T-cell (primary cell): Measurements from ENCODE around the gene HSD17B2. TPM values are rescaled to one million over a fixed set of nuclear protein-coding genes. Genes with fewer than 3 reads are reported as not detected.

Experiments used
- ATAC-seq, 4 experiments: fragments of 200-7000 bp in 3 of 4; fragments of 150-1000 bp in 1 of 4; cut with Tn5 transposase; replicated peaks in 1 of 4; 1 replicate in 3 of 4; 2 replicates in 1 of 4; pipeline ENCODE4 v1.10.0; 2021; ENCODE audit warnings: moderate library complexity in 3 of 4, mild to moderate bottlenecking in 2 of 4, moderate number of reproducible peaks in 1 of 4
- CTCF ChIA-PET, 2 donors: fragments of 300-600 bp; sonication (Branson Sonifier 250); formaldehyde crosslinking; loops; one replicate each; lab custom pipeline; 2022; ENCODE audit warnings: antibody characterized with exemption in 2 of 2; lab: Charles Lee
- POLR2A ChIA-PET, 2 donors: fragments of 300-600 bp; sonication (Branson Sonifier 250); formaldehyde crosslinking; loops; one replicate each; lab custom pipeline; 2022; ENCODE audit warnings: antibody characterized with exemption in 2 of 2; lab: Charles Lee
- DNase-seq, 35 experiments: peaks; one replicate each; pipeline versions ENCODE4 v3.0.0 to v3.0.0-alpha.2; 2013 to 2023
- H3K27ac ChIP-seq: one replicate; pipeline ENCODE4 v1.5.1; 2013; ENCODE audit warnings: low read length
- H3K27me3 ChIP-seq, 2 experiments: replicated peaks in 1 of 2; 1 replicate in 1 of 2; 2 replicates in 1 of 2; pipeline versions ENCODE4 v1.6.1 to v1.7.0; 2013; ENCODE audit warnings: low read length in 1 of 2, mixed read lengths in 1 of 2; ENCODE audit not compliant: control insufficient read depth in 2 of 2, insufficient read depth in 2 of 2; ENCODE audit errors: extremely low read depth in 1 of 2
- H3K36me3 ChIP-seq, 2 donors: 1 replicate in 1 of 2; 2 replicates in 1 of 2; pipeline versions ENCODE4 v1.6.1 to v1.7.0; 2013; ENCODE audit warnings: low read length in 1 of 2; ENCODE audit not compliant: control insufficient read depth in 2 of 2, insufficient read depth in 1 of 2; ENCODE audit errors: extremely low read depth in 1 of 2
- H3K4me1 ChIP-seq, 2 experiments: 1 replicate in 1 of 2; 2 replicates in 1 of 2; pipeline versions ENCODE4 v1.6.1 to v1.7.0; 2013; ENCODE audit warnings: low read length in 2 of 2, mixed read lengths in 1 of 2; ENCODE audit not compliant: insufficient read depth in 2 of 2, control insufficient read depth in 1 of 2; ENCODE audit errors: extremely low read depth in 1 of 2
- H3K4me3 ChIP-seq, 2 donors: 1 replicate in 1 of 2; 2 replicates in 1 of 2; pipeline versions ENCODE4 v1.5.1 to v1.7.0; 2013; ENCODE audit warnings: mild to moderate bottlenecking in 2 of 2, low read length in 1 of 2, moderate library complexity in 1 of 2; ENCODE audit not compliant: control insufficient read depth in 1 of 2; ENCODE audit errors: extremely low read depth in 1 of 2
- H3K9me3 ChIP-seq: 2 replicates; pipeline ENCODE4 v1.7.0; 2013
- H3K27ac Mint-ChIP-seq, 2 donors: one replicate each; pipeline ENCODE4 v1.8.0; 2020 to 2021; ENCODE audit warnings: mild to moderate bottlenecking in 2 of 2, mixed read lengths in 2 of 2
- H3K27me3 Mint-ChIP-seq, 2 donors: one replicate each; pipeline ENCODE4 v1.8.0; 2021 to 2022; ENCODE audit warnings: mixed read lengths in 2 of 2
- H3K36me3 Mint-ChIP-seq: one replicate; pipeline ENCODE4 v1.8.0; 2021; ENCODE audit warnings: mixed read lengths
- H3K4me1 Mint-ChIP-seq, 3 donors: one replicate each; pipeline ENCODE4 v1.8.0; 2020 to 2022; ENCODE audit warnings: mixed read lengths in 3 of 3, mild to moderate bottlenecking in 1 of 3
- H3K4me3 Mint-ChIP-seq, 3 donors: one replicate each; pipeline ENCODE4 v1.8.0; 2020 to 2022; ENCODE audit warnings: mild to moderate bottlenecking in 3 of 3, mixed read lengths in 3 of 3, moderate library complexity in 3 of 3
- H3K9me3 Mint-ChIP-seq, 3 donors: one replicate each; pipeline ENCODE4 v1.8.0; 2020 to 2022; ENCODE audit warnings: mixed read lengths in 3 of 3
- WGBS: methylation state at CpG from one replicate; pipeline ENCODE4 v1.1.5; 2013; ENCODE audit warnings: missing lambda C conversion rate; ENCODE audit not compliant: insufficient coverage; 5-methylcytosine and 5-hydroxymethylcytosine counted together
- total RNA-seq, 35 experiments: library from RNA in 6 of 35; stranded (reverse) in 6 of 35; fragments of 120-200 nt in 1 of 35; gene quantifications; one replicate each; pipeline versions ENCODE4 v1.2.1 to v1.2.4 and lab custom pipeline; 2013 to 2026

Gene HSD17B2, protein sequence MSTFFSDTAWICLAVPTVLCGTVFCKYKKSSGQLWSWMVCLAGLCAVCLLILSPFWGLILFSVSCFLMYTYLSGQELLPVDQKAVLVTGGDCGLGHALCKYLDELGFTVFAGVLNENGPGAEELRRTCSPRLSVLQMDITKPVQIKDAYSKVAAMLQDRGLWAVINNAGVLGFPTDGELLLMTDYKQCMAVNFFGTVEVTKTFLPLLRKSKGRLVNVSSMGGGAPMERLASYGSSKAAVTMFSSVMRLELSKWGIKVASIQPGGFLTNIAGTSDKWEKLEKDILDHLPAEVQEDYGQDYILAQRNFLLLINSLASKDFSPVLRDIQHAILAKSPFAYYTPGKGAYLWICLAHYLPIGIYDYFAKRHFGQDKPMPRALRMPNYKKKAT
- not detected for total RNA-seq
- not detected for total RNA-seq (2013)
- 0 to 0.09 (median 0) reads per million in 29 experiments for total RNA-seq (lab: John Stamatoyannopoulos, UW)

DNA sequence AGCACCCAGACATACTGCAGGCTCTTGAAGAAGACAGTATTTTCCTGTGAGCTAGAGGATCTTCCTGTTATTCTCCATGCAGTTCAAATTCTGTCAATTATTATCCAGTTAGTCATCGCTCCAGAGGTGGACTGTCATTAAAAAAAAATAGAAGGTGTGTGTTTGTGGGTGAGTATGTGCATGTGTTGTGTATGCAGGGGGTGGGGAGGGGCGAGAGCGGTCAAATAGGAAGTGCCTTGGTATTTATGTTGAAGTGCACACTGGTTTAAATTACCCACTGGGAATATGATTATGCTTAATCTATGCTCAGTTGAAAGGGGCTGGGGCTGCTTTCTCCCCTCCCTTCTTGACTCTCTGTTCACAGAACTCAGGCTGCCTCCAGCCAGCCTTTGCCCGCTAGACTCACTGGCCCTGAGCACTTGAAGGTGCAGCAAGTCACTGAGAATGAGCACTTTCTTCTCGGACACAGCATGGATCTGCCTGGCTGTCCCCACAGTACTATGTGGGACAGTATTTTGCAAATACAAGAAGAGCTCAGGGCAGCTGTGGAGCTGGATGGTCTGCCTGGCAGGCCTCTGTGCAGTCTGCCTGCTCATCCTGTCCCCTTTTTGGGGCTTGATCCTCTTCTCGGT is at the start of gene HSD17B2:
HSD17B2 (plus strand) TSS at position 273 of the 632 bp plus-strand sequence; CDS start at position 445, 172 bp downstream.
- Mint-ChIP-seq H3K4me3 (no peak within 1 kb of the TSS), H3K27ac (no peak within 1 kb of the TSS), H3K27me3 (peaks cover 21 to 22% of the 10 kb centered on the region in 2 donors), H3K36me3 (no peaks in the 10 kb centered on the region), H3K9me3 (no peaks in the 10 kb centered on the region), H3K4me1 (no peaks in the 10 kb centered on the region)
- ChIA-PET POLR2A (no interaction called here), CTCF (no interaction called here)
- DNase-seq (no peak), ATAC-seq (no peak)
- no peaks in the 10 kb centered on the region for H3K9me3 ChIP-seq
- no peaks in the 10 kb centered on the region for H3K4me1 ChIP-seq
- no peak within 1 kb of the TSS for H3K4me3 ChIP-seq
- H3K27ac ChIP-seq, result no peak within 1 kb of the TSS
- WGBS, result 84% methylated on average over 5 of the region's 6 CpGs
- H3K36me3 ChIP-seq, result no peaks in the 10 kb centered on the region
- H3K27me3 ChIP-seq, result peaks cover 0 to 9% of the 10 kb centered on the region in 2 experiments

DNA sequence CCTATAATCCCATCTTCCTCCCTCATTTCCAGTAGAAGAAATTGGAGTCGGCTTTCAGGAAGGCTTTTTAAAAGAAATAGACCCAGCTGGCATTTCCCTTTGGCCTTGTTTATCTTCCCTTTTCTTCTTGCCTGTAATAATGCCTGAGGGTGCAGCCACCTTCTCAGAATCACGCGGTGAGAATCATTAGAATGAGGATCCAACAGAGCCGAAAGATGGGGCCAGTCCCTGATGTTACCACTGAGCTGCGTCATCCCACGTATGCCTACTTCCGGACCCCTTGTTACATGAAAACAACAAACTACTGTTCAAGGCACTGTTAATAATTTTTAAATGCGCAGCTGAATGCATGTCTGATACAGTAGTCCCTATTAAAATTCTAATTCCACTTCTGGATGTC is 47.9 kb upstream of the HSD17B2 start:
- Histone ChIP-seq H3K27ac (no peak overlapping the region), H3K4me1 (no peaks in the 10 kb centered on the region), H3K9me3 (no peaks in the 10 kb centered on the region), H3K27me3 (peaks cover 3 to 6% of the 10 kb centered on the region in 2 experiments), H3K36me3 (no peaks in the 10 kb centered on the region), H3K4me3 (no peak overlapping the region)
- H3K9me3 Mint-ChIP-seq, result no peaks in the 10 kb centered on the region
- H3K27me3 Mint-ChIP-seq, result peaks cover 4% of the 10 kb centered on the region in 2 donors
- ATAC-seq, result no peak
- H3K36me3 Mint-ChIP-seq, result no peaks in the 10 kb centered on the region
- 93% methylated on average over 6 of the region's 8 CpGs for WGBS
- no peak for DNase-seq
- CTCF ChIA-PET, result no interaction called here
- H3K27ac Mint-ChIP-seq, result no peak overlapping the region
- POLR2A ChIA-PET, result no interaction called here
- no peak overlapping the region for H3K4me3 Mint-ChIP-seq
- H3K4me1 Mint-ChIP-seq, result no peaks in the 10 kb centered on the region

GRCh38 chr16:81987706-81988105 is 47.3 kb upstream of the HSD17B2 start:
- no peak overlapping the region for H3K27ac ChIP-seq
- H3K36me3 ChIP-seq, result no peaks in the 10 kb centered on the region
- Mint-ChIP-seq H3K4me3 (no peak overlapping the region), H3K27ac (no peak overlapping the region), H3K9me3 (no peaks in the 10 kb centered on the region), H3K27me3 (peaks cover 4% of the 10 kb centered on the region in 2 donors), H3K4me1 (no peaks in the 10 kb centered on the region), H3K36me3 (no peaks in the 10 kb centered on the region)
- ChIA-PET CTCF (no interaction called here), POLR2A (no interaction called here)
- no peak for DNase-seq
- no peak for ATAC-seq
- no peak overlapping the region for H3K4me3 ChIP-seq
- H3K27me3 ChIP-seq, result peaks cover 3 to 6% of the 10 kb centered on the region in 2 experiments
- no peaks in the 10 kb centered on the region for H3K9me3 ChIP-seq
- WGBS, result 81% methylated on average over 3 of the region's 5 CpGs
- no peaks in the 10 kb centered on the region for H3K4me1 ChIP-seq

DNA sequence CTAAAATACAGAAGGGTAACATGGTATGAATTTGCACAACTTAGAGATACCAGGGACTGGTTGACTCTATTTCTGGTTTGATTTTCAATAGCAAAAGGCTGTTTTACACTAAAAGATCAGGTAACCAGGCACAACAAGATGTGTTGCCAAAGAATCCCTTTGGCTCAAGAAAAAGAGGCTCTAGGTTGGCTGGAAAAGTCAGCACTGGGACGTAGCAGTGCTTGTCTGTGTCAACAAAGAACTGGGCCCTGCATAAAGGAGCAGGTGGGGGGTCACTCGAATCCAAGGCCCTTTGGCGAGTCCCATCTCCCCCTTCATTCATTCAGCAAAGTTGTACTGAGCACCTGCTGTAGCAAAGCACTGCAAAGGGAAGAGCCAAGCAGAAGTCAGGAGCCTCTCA is 42.2 kb upstream of the HSD17B2 start:
- Mint-ChIP-seq H3K4me3 (no peak overlapping the region), H3K36me3 (peaks cover 5% of the 10 kb centered on the region), H3K4me1 (peaks cover 0 to 4% (median 0%) of the 10 kb centered on the region in 3 donors), H3K9me3 (no peaks in the 10 kb centered on the region), H3K27ac (no peak overlapping the region), H3K27me3 (no peaks in the 10 kb centered on the region)
- Histone ChIP-seq H3K36me3 (peaks cover 3 to 13% of the 10 kb centered on the region in 2 donors), H3K4me1 (no peaks in the 10 kb centered on the region), H3K9me3 (no peaks in the 10 kb centered on the region), H3K4me3 (no peak overlapping the region), H3K27ac (no peak overlapping the region), H3K27me3 (peaks cover 0 to 2% of the 10 kb centered on the region in 2 experiments)
- POLR2A ChIA-PET, result no interaction called here
- CTCF ChIA-PET, result no interaction called here
- DNase-seq (no peak), ATAC-seq (no peak)
- WGBS, result 82% methylated on average over 3 of the region's 3 CpGs

DNA sequence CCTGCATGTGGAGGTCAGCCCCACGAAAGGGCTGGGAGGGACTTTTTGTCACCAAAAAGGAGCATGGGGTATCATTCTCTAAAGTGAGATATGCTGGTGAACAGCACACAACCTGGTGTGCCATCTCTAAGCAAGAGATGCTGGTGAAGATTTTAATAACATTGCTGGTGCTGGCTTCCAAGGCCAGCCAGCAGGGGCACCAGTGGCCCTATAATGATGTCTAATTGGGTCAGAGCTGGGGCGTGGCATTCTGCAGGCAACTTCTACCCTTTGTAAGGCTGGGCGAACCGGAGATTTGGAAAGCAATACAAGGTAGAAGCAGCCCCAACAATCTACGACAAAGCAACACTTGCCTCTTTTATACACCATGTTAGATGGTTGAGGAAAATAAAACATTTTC is 40.6 kb upstream of the HSD17B2 start:
- Mint-ChIP-seq H3K9me3 (no peaks in the 10 kb centered on the region), H3K4me1 (peaks cover 0 to 4% (median 0%) of the 10 kb centered on the region in 3 donors), H3K36me3 (peaks cover 10% of the 10 kb centered on the region), H3K27ac (no peak overlapping the region), H3K4me3 (no peak overlapping the region), H3K27me3 (no peaks in the 10 kb centered on the region)
- WGBS, result 80% methylated on average over 1 of the region's 5 CpGs
- H3K27ac ChIP-seq, result no peak overlapping the region
- no peak for DNase-seq
- no peaks in the 10 kb centered on the region for H3K9me3 ChIP-seq
- H3K4me1 ChIP-seq, result no peaks in the 10 kb centered on the region
- POLR2A ChIA-PET, result no interaction called here
- ATAC-seq, result no peak
- CTCF ChIA-PET, result no interaction called here
- H3K36me3 ChIP-seq, result peaks cover 3 to 27% of the 10 kb centered on the region in 2 donors
- no peak overlapping the region for H3K4me3 ChIP-seq
- no peaks in the 10 kb centered on the region for H3K27me3 ChIP-seq

GRCh38 chr16:81995651-81996050 is 39.4 kb upstream of the HSD17B2 start:
- H3K36me3 Mint-ChIP-seq, result peaks cover 15% of the 10 kb centered on the region
- H3K27ac ChIP-seq, result no peak overlapping the region
- DNase-seq (no peak), ATAC-seq (no peak)
- no peak overlapping the region for H3K27ac Mint-ChIP-seq
- no peaks in the 10 kb centered on the region for H3K9me3 ChIP-seq
- no peaks in the 10 kb centered on the region for H3K27me3 ChIP-seq
- peaks cover 3 to 37% of the 10 kb centered on the region in 2 donors for H3K36me3 ChIP-seq
- ChIA-PET POLR2A (no interaction called here), CTCF (no interaction called here)
- no peak overlapping the region for H3K4me3 Mint-ChIP-seq
- peaks cover 0 to 4% (median 0%) of the 10 kb centered on the region in 3 donors for H3K4me1 Mint-ChIP-seq
- no peaks in the 10 kb centered on the region for H3K27me3 Mint-ChIP-seq
- no peaks in the 10 kb centered on the region for H3K9me3 Mint-ChIP-seq
- no peak overlapping the region for H3K4me3 ChIP-seq
- 80% methylated on average over 2 of the region's 3 CpGs for WGBS
- H3K4me1 ChIP-seq, result no peaks in the 10 kb centered on the region
